Activated naive CD8-positive, alpha-beta T cell treated with anti-CD3 and anti-CD28 coated beads, Interleukin-2, amount 50 U/mL, for 16 hours (primary cell): Measurements from ENCODE around the gene CGB5.

ENCODE experiments used
- DNase-seq: peaks from one replicate; pipeline ENCODE4 v3.0.0-alpha.2; 2020; ENCODE audit warnings: low read depth, low spot score

CGB5 gene

GRCh38 chr19:49085020-49085867 lies 41.6 kb downstream of the CGB5 start, which contains the start of gene SNRNP70:
Gene SNRNP70 (plus strand): TSS chr19:49085451. CDS start chr19:49086415, 964 bp downstream.
- DNase-seq = peak; percentile 95

DNA sequence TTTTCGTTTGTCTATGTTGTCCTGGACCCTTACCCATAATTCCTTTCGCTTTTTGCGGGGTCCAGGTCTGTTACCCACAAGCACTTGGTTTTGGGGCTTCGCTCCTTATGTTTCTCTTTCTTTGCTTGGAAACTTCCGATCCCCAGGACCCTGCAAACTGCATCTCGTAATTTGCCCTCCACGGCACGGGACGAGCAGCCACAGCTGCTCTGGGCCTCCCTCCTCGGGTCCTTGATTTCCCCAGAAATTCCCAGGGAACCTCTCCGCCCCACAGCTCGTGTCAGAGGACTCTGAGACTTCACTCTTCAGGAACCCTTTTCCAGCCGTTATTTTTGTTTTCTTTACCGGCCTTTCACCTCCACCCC lies 42.2 kb downstream of the CGB5 start:
- no peak for DNase-seq

GRCh38 chr19:49086296-49086695 lies 42.6 kb downstream of the CGB5 start:
- DNase-seq = no peak

DNA sequence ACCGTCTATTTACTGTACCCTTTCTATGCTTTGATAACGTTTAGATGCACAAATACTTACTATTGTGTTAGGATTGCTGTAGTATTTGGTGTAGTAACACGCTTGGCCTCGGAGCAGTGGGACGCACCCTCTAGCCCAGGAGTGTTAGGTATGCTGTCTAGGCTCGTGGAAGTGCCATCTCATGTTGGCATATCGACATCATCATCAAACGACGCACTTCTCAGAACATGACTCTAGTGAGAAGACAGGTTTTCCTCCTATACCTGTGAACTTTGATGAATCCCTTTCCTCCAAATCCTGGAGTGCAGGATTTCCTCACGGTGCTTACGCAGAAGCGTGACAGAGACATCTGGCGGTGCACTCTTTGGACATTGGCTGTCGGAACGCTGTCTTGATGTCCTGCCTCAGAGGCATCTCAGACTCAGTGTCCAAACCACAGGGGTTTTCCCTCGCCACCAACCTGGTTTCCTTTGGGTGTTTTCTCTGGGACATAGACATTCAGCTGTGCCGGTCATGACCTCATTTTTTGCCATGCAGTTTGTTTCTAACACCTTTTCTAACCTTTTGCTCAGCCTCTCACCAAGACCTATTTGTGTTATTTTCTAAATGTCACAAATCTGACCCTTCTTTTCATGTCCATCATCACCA lies 47.9 kb downstream of the CGB5 start:
- no peak for DNase-seq

DNA sequence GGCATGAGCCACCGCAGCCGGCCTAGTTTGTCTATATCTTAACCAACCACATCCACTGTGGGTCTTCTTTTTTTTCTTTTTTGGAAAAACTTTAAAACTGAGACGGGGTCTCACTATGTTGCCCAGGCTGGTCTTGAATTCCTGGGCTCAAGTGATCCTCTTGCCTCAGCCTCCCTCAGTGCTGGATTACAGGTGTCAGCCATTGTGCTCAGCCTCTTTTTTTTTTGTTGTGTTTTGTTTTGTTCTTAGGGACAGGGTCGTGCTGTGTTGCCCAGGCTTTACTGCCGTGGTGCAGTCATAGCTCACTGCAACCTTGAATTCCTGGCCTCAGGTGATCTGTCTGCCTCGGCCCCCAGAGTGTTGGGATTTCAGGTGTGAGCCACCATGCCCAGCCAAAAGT lies 49.0 kb downstream of the CGB5 start:
- no peak for DNase-seq
